SK-N-SH (cell line): ENCODE data around the gene PRKCA.

Source experiments
- ELF1 ChIP-seq: IDR thresholded peaks from 2 replicates; pipeline ENCODE4 v1.4.0; 2012
- RCOR1 ChIP-seq: fragments of 150-350 bp; IDR thresholded peaks from 2 replicates; pipeline ENCODE4 v1.6.1; 2017; ENCODE audit warnings: antibody characterized with exemption, low read length
- TF ChIP-seq, protein P1 (sequence below): fragments of 150-350 bp; IDR thresholded peaks from 2 replicates; pipeline ENCODE4 v1.6.1; 2017; ENCODE audit warnings: antibody characterized with exemption, low read length, low read depth, borderline replicate concordance
- TF ChIP-seq, protein P2 (sequence below): fragments of 200-600 bp; sonication (generic); IDR thresholded peaks from 2 replicates; pipeline ENCODE4 v1.6.1; 2017; ENCODE audit warnings: antibody characterized with exemption, mild to moderate bottlenecking, moderate library complexity

DNA sequence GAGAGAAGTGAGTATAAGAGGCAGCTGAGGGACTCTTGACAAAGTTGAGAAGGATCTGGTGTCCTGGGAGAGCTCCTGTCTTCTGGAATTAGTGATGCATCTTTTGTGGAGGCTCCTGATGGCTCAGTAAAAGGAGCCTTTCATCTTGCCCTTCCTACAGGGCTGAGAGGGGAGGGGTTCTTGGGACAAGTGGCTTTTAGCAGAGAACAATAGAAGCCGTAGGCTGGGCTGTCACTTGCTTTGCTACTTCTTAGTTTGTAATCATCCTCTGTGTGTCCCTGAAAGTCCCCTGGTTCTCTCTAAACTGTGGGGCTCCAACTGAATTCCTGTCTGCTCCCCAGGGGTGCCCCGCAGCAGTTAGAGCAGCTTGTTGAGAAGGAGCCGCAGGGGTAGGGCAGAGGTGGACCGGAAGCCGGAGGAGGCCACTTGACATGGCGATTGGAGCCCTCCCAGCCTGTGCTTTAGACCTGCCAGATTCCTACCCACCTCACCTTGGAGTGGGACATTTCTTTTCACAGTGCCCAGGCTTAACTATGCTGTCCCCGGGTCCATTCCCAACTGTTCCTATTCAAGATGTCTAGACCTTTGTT lies 85.1 kb downstream of the PRKCA start:
- TF ChIP-seq, protein P1, sequence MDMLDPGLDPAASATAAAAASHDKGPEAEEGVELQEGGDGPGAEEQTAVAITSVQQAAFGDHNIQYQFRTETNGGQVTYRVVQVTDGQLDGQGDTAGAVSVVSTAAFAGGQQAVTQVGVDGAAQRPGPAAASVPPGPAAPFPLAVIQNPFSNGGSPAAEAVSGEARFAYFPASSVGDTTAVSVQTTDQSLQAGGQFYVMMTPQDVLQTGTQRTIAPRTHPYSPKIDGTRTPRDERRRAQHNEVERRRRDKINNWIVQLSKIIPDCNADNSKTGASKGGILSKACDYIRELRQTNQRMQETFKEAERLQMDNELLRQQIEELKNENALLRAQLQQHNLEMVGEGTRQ: no peak
- TF ChIP-seq ELF1 (no peak), RCOR1 (no peak)
- TF ChIP-seq, protein P2, sequence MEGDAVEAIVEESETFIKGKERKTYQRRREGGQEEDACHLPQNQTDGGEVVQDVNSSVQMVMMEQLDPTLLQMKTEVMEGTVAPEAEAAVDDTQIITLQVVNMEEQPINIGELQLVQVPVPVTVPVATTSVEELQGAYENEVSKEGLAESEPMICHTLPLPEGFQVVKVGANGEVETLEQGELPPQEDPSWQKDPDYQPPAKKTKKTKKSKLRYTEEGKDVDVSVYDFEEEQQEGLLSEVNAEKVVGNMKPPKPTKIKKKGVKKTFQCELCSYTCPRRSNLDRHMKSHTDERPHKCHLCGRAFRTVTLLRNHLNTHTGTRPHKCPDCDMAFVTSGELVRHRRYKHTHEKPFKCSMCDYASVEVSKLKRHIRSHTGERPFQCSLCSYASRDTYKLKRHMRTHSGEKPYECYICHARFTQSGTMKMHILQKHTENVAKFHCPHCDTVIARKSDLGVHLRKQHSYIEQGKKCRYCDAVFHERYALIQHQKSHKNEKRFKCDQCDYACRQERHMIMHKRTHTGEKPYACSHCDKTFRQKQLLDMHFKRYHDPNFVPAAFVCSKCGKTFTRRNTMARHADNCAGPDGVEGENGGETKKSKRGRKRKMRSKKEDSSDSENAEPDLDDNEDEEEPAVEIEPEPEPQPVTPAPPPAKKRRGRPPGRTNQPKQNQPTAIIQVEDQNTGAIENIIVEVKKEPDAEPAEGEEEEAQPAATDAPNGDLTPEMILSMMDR: no peak
